Stimulated activated CD4-positive, alpha-beta T cell treated with anti-CD3 and anti-CD28 coated beads, Interleukin-4, amount 100 ng/mL, for 48 hours (primary cell): ENCODE results near the gene SLC39A6.

ENCODE experiments used
- DNase-seq, 2 donors: peaks; one replicate each; pipeline ENCODE4 v3.0.0-alpha.2; 2020; ENCODE audit warnings: low read depth in 2 of 2

The SLC39A6 gene

GRCh38 chr18:36058674-36059073 lies 70.5 kb downstream of the SLC39A6 start:
- no peak for DNase-seq
